GM23338 (cell line): ENCODE measurements around the gene TENM3.

Experiments used
- EZH2 ChIP-seq: fragments of 200-600 bp; sonication (generic); IDR thresholded peaks from one replicate; pipeline ENCODE4 v1.8.0; 2017; ENCODE audit warnings: antibody characterized with exemption, mild to moderate bottlenecking, low read depth; ENCODE audit not compliant: unreplicated experiment
- JUNB ChIP-seq: IDR thresholded peaks from one replicate; pipeline ENCODE4 v1.6.1; 2016; ENCODE audit warnings: antibody characterized with exemption; ENCODE audit not compliant: unreplicated experiment
- POLR2AphosphoS5 ChIP-seq: IDR thresholded peaks from 2 replicates; pipeline ENCODE4 v1.6.1; 2016; ENCODE audit warnings: antibody characterized with exemption, low read depth
- REST ChIP-seq: IDR thresholded peaks from one replicate; pipeline ENCODE4 v1.6.1; 2018; ENCODE audit warnings: antibody characterized with exemption; ENCODE audit not compliant: unreplicated experiment
- STAT1 ChIP-seq: IDR thresholded peaks from one replicate; pipeline ENCODE4 v1.6.1; 2016; ENCODE audit warnings: antibody characterized with exemption; ENCODE audit not compliant: unreplicated experiment
- TF ChIP-seq, protein P1 (sequence below), 2 experiments: fragments of 200-600 bp in 1 of 2; sonication (generic) in 1 of 2; conservative IDR thresholded peaks; 2 replicates each; pipeline versions ENCODE4 v1.5.1 to v1.6.1; 2016 to 2017; ENCODE audit warnings: antibody characterized with exemption in 2 of 2, low read depth in 2 of 2, mild to moderate bottlenecking in 2 of 2, moderate library complexity in 1 of 2

- TF ChIP-seq, protein P1, sequence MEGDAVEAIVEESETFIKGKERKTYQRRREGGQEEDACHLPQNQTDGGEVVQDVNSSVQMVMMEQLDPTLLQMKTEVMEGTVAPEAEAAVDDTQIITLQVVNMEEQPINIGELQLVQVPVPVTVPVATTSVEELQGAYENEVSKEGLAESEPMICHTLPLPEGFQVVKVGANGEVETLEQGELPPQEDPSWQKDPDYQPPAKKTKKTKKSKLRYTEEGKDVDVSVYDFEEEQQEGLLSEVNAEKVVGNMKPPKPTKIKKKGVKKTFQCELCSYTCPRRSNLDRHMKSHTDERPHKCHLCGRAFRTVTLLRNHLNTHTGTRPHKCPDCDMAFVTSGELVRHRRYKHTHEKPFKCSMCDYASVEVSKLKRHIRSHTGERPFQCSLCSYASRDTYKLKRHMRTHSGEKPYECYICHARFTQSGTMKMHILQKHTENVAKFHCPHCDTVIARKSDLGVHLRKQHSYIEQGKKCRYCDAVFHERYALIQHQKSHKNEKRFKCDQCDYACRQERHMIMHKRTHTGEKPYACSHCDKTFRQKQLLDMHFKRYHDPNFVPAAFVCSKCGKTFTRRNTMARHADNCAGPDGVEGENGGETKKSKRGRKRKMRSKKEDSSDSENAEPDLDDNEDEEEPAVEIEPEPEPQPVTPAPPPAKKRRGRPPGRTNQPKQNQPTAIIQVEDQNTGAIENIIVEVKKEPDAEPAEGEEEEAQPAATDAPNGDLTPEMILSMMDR (conservative IDR thresholded peaks at IDR 0.05; ENCODE audit: low read depth in 2 of 2), result peak; percentile 81 to 98
- TF ChIP-seq EZH2 (no peak), REST (no peak), JUNB (no peak), POLR2AphosphoS5 (no peak), STAT1 (no peak)
These were observed 563.4 kb downstream of the TENM3 start for GRCh38 chr4:182806259-182807252.
